Neural crest cell (in vitro differentiated cells): ENCODE data around the gene PNPLA7. TPM values are rescaled to one million over a fixed set of nuclear protein-coding genes. Genes with fewer than 3 reads are reported as not detected.
A peak's percentile ranks its signal among the peaks of the same experiment; 100 is the strongest.

Experiments
- DNase-seq: peaks from one replicate; pipeline ENCODE4 v3.0.0; 2021; ENCODE audit warnings: low read depth, mixed read lengths, low spot score
- H3K27ac Mint-ChIP-seq: one replicate; pipeline ENCODE4 v1.8.0; 2021; ENCODE audit warnings: mild to moderate bottlenecking, mixed read lengths; ENCODE audit not compliant: unreplicated experiment
- H3K27me3 Mint-ChIP-seq: 2 replicates; pipeline ENCODE4 v1.8.0; 2021; ENCODE audit warnings: low read depth, mild to moderate bottlenecking, mixed read lengths
- H3K36me3 Mint-ChIP-seq: 2 replicates; pipeline ENCODE4 v1.8.0; 2021; ENCODE audit warnings: low read depth, mild to moderate bottlenecking, mixed read lengths
- H3K4me1 Mint-ChIP-seq: 2 replicates; pipeline ENCODE4 v1.8.0; 2021; ENCODE audit warnings: mixed read lengths
- H3K4me3 Mint-ChIP-seq: one replicate; pipeline ENCODE4 v1.8.0; 2021; ENCODE audit warnings: mild to moderate bottlenecking, mixed read lengths
- H3K9me3 Mint-ChIP-seq: 2 replicates; pipeline ENCODE4 v1.8.0; 2021; ENCODE audit warnings: mixed read lengths
- CTCF ChIP-seq: fragments of 200-600 bp; sonication (generic); conservative IDR thresholded peaks from 2 replicates; pipeline ENCODE4 v1.5.0; 2021; ENCODE audit warnings: antibody characterized with exemption, mild to moderate bottlenecking
- total RNA-seq: library from RNA; stranded (reverse); gene quantifications from 2 replicates; pipeline ENCODE4 v1.2.1, GENCODE V29; 2021

PNPLA7 gene
- total RNA-seq, 1 donor from 2014 or later: 2.2 TPM

GRCh38 chr9:137458194-137459151 is 91.7 kb downstream of the PNPLA7 start:
- Mint-ChIP-seq H3K36me3 (no peaks in the 10 kb centered on the region), H3K4me1 (peaks cover 4% of the 10 kb centered on the region), H3K27ac (no peak overlapping the region), H3K27me3 (peaks cover 6% of the 10 kb centered on the region), H3K4me3 (no peak overlapping the region), H3K9me3 (no peaks in the 10 kb centered on the region)
- no peak for TF ChIP-seq CTCF
- DNase-seq: no peak

GRCh38 chr9:137457406-137458193 is 92.6 kb downstream of the PNPLA7 start:
- Mint-ChIP-seq H3K4me3 (no peak overlapping the region), H3K36me3 (no peaks in the 10 kb centered on the region), H3K4me1 (peaks cover 4% of the 10 kb centered on the region), H3K27me3 (peaks cover 3% of the 10 kb centered on the region), H3K27ac (no peak overlapping the region), H3K9me3 (no peaks in the 10 kb centered on the region)
- no peak for DNase-seq
- TF ChIP-seq CTCF: no peak

GRCh38 chr9:137456864-137457405 is 93.3 kb downstream of the PNPLA7 start:
- no peak for TF ChIP-seq CTCF
- Mint-ChIP-seq H3K36me3 (no peaks in the 10 kb centered on the region), H3K4me3 (peak overlapping the region; percentile 56), H3K4me1 (peaks cover 4% of the 10 kb centered on the region), H3K9me3 (no peaks in the 10 kb centered on the region), H3K27me3 (peaks cover 3% of the 10 kb centered on the region), H3K27ac (no peak overlapping the region)
- DNase-seq: no peak

- no peaks in the 10 kb centered on the region for H3K36me3 Mint-ChIP-seq
- no peak for TF ChIP-seq CTCF
- no peak overlapping the region for H3K27ac Mint-ChIP-seq
- peak overlapping the region; percentile 73 for H3K4me3 Mint-ChIP-seq
- no peak for DNase-seq
- no peaks in the 10 kb centered on the region for H3K9me3 Mint-ChIP-seq
- H3K27me3 Mint-ChIP-seq: peaks cover 3% of the 10 kb centered on the region
- H3K4me1 Mint-ChIP-seq: peaks cover 4% of the 10 kb centered on the region
Observed at GRCh38 chr9:137456061-137456863, 93.9 kb downstream of the PNPLA7 start.
